Sigmoid colon (tissue), 7 donors: ENCODE results near the gene ARHGEF7. TPM values are rescaled to one million over a fixed set of nuclear protein-coding genes. Genes with fewer than 3 reads are reported as not detected.

Experiments
- DNase-seq: peaks from one replicate; pipeline ENCODE4 v3.0.0-alpha.2; 2019
- H3K27ac ChIP-seq, 4 donors: fragments of 200-600 bp; sonication (generic); one replicate each; pipeline ENCODE4 v1.5.1; 2016 to 2019; ENCODE audit warnings: mild to moderate bottlenecking in 1 of 4
- H3K27me3 ChIP-seq, 3 donors: fragments of 200-600 bp; sonication (generic); one replicate each; pipeline ENCODE4 v1.5.1; 2019; ENCODE audit warnings: mild to moderate bottlenecking in 1 of 3
- H3K36me3 ChIP-seq, 4 donors: fragments of 200-600 bp; sonication (generic); one replicate each; pipeline ENCODE4 v1.5.1; 2016 to 2019
- H3K4me1 ChIP-seq, 4 donors: fragments of 200-600 bp; sonication (generic); one replicate each; pipeline ENCODE4 v1.5.1; 2017 to 2019
- H3K4me3 ChIP-seq, 4 donors: fragments of 200-600 bp; sonication (generic); one replicate each; pipeline ENCODE4 v1.5.1; 2017 to 2019; ENCODE audit warnings: mild to moderate bottlenecking in 2 of 4, moderate library complexity in 1 of 4
- H3K9me3 ChIP-seq, 4 donors: fragments of 200-600 bp in 3 of 4; sonication (generic) in 3 of 4; one replicate each; pipeline versions ENCODE4 v1.5.1 to v1.6.1; 2013 to 2019
- EP300 ChIP-seq, 4 donors: sonication (generic); formaldehyde crosslinking; IDR thresholded peaks; one replicate each; pipeline ENCODE4 v1.6.1; 2017; ENCODE audit warnings: antibody characterized with exemption in 4 of 4
- POLR2A ChIP-seq, 2 donors: fragments of 450-650 bp; IDR thresholded peaks; one replicate each; pipeline ENCODE4 v1.6.1; 2016; ENCODE audit warnings: antibody characterized with exemption in 2 of 2, mild to moderate bottlenecking in 2 of 2, moderate library complexity in 2 of 2
- POLR2AphosphoS5 ChIP-seq, 4 donors: sonication (generic); formaldehyde crosslinking; IDR thresholded peaks; one replicate each; pipeline ENCODE4 v1.6.1; 2017; ENCODE audit warnings: antibody characterized with exemption in 4 of 4
- WGBS, 2 donors: extraction: QIAGEN DNeasy Blood & Tissue Kit; methylation state at CpG; one replicate each; pipeline ENCODE4 v1.1.7; 2013; 5-methylcytosine and 5-hydroxymethylcytosine counted together
- intact Hi-C: fragments of 100-400 bp; cut with DNase I; formaldehyde crosslinking; loops from one replicate; pipeline ENCODE4 v1.15.1; 2023
- polyA plus RNA-seq, 3 donors: library from polyadenylated mRNA; stranded (reverse); fragments of 200-250 nt; gene quantifications; one replicate each; pipeline ENCODE4 v1.2.3, GENCODE V29; 2013
- total RNA-seq, 4 donors: library from RNA; depleted of rRNA; stranded (reverse); fragments of >200 nt; gene quantifications; one replicate each; pipeline ENCODE4 v1.1.0, GENCODE V29; 2016
- TF ChIP-seq, protein P1 (sequence below), 4 experiments: fragments of 450-650 bp in 3 of 4; fragments of 200-600 bp in 1 of 4; IDR thresholded peaks; one replicate each; pipeline ENCODE4 v1.5.1; 2016 to 2019; ENCODE audit warnings: antibody characterized with exemption in 4 of 4, mild to moderate bottlenecking in 3 of 4, moderate library complexity in 2 of 4
- donor health status: healthy with polysubstance abuse.
- donor health status: Bipolar disorder and iron deficiency.
- donor health status: healthy.

ARHGEF7 gene
- total and polyA plus RNA-seq, 7 donors = 8.4 to 79.8 (median 41.0) TPM

DNA sequence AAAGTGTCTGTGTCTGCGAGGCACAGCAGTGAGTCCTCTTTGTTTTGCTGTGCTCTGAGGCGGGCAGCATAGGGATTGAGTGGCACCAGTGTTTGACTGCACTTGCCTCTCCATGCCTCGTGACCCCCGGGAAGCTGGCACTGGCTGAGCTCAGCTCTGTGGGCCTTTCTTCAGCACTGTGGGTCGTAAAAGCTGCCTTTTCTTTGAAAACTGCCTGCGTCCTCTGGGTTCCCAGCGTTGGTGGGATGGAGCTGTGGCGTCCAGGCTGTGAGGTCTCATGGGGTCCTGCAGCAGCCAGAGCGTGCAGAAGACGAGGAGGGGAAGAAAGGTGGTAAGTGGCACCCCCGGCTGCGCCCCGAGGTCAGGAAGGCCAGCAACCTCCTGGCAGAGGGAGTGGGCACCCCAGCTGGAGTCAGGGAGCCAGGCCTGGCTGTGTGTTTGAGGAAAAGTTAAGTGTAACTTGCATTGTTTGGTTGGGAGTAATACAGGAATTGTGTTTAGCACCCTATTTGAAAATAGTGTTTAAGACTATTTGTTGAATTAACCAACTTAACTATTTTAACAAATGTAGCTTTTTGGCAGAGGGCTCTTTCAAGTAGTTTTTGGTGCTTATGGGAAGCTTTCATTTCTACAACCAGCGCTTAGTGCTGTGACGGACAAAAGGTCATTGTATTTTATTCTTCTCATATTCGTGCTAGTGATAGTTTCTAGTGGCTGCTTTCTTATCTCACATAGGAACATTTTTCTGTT is 126.1 kb downstream of the ARHGEF7 start:
- TF ChIP-seq POLR2A (IDR thresholded peaks at IDR 0.05) (no peak), POLR2AphosphoS5 (IDR thresholded peaks at IDR 0.05) (peak in 1 of 4 donors; percentile 8), EP300 (IDR thresholded peaks at IDR 0.05) (no peak)
- TF ChIP-seq, protein P1, sequence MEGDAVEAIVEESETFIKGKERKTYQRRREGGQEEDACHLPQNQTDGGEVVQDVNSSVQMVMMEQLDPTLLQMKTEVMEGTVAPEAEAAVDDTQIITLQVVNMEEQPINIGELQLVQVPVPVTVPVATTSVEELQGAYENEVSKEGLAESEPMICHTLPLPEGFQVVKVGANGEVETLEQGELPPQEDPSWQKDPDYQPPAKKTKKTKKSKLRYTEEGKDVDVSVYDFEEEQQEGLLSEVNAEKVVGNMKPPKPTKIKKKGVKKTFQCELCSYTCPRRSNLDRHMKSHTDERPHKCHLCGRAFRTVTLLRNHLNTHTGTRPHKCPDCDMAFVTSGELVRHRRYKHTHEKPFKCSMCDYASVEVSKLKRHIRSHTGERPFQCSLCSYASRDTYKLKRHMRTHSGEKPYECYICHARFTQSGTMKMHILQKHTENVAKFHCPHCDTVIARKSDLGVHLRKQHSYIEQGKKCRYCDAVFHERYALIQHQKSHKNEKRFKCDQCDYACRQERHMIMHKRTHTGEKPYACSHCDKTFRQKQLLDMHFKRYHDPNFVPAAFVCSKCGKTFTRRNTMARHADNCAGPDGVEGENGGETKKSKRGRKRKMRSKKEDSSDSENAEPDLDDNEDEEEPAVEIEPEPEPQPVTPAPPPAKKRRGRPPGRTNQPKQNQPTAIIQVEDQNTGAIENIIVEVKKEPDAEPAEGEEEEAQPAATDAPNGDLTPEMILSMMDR (IDR thresholded peaks at IDR 0.05) = no peak
- Histone ChIP-seq H3K4me1 (peaks cover 0 to 6% (median 0%) of the 10 kb centered on the region in 4 donors), H3K27me3 (no peaks in the 10 kb centered on the region), H3K27ac (peak overlapping the region in 3 of 4 donors; percentile 25 to 35 (median 27)), H3K36me3 (peaks cover 0 to 22% (median 8%) of the 10 kb centered on the region in 4 donors), H3K4me3 (no peak overlapping the region), H3K9me3 (no peaks in the 10 kb centered on the region)
- WGBS, 2 donors = 91 to 95% methylated on average over 16 of the region's 16 CpGs
- DNase-seq = no peak
- intact Hi-C loops = no loop called here

DNA sequence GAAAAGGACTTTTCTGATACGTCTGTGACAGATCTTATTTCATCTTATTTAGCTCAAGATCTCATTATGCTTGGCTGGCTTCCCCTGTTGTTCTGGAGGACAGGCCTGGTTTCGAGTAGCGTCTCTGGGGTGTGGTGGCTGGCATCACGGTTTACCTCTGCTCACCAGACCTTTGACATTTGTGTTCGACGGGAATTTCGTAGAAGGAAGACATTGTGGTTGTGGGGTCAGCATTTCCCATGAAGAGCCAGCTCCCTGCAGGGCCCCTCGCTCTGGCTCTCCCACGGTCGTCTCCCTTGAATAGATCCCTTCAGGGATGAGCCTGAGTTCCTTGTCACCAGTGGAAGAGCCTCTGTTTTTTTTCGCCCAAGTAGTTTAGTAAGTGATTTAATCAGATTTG is 126.8 kb downstream of the ARHGEF7 start:
- intact Hi-C loops = no loop called here
- Histone ChIP-seq H3K4me1 (peaks cover 0 to 6% (median 0%) of the 10 kb centered on the region in 4 donors), H3K36me3 (peaks cover 0 to 23% (median 8%) of the 10 kb centered on the region in 4 donors), H3K4me3 (no peak overlapping the region), H3K27ac (peak overlapping the region in 2 of 4 donors; percentile 25 to 27), H3K9me3 (no peaks in the 10 kb centered on the region), H3K27me3 (no peaks in the 10 kb centered on the region)
- no peak for DNase-seq
- TF ChIP-seq, protein P1 (IDR thresholded peaks at IDR 0.05) = no peak
- no peak for TF ChIP-seq POLR2AphosphoS5 (IDR thresholded peaks at IDR 0.05)
- TF ChIP-seq EP300 (IDR thresholded peaks at IDR 0.05) = no peak
- no peak for TF ChIP-seq POLR2A (IDR thresholded peaks at IDR 0.05)
- WGBS, 2 donors = 93 to 94% methylated on average over 11 of the region's 11 CpGs

DNA sequence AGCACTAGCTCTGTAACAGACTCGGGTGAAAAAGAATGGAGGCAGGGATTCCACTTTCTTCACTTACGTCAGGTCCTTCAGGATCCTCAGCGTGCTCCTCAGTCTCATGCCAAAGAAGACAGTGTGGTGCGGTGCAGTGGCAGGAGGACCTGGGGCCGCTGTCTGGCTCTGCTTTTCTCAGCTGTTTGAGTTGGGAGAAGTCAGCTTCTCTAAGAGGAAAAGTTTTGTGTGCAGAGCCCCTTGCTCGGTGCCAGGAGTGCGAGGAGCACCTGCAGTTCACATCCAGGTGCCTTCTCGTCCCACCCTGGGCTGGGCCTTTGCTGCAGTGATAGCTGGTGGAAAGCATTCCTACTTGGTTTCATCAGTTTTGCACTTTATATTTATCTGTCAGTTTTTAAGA is 127.5 kb downstream of the ARHGEF7 start:
- no peak for DNase-seq
- peaks cover 0 to 11% (median 6%) of the 10 kb centered on the region in 4 donors for H3K4me1 ChIP-seq
- TF ChIP-seq POLR2A (IDR thresholded peaks at IDR 0.05) = no peak
- WGBS, 2 donors = 97 to 99% methylated on average over 8 of the region's 8 CpGs
- no peaks in the 10 kb centered on the region for H3K27me3 ChIP-seq
- no peak overlapping the region for H3K4me3 ChIP-seq
- intact Hi-C loops = no loop called here
- no peak overlapping the region for H3K27ac ChIP-seq
- no peaks in the 10 kb centered on the region for H3K9me3 ChIP-seq
- peaks cover 0 to 25% (median 8%) of the 10 kb centered on the region in 4 donors for H3K36me3 ChIP-seq

DNA sequence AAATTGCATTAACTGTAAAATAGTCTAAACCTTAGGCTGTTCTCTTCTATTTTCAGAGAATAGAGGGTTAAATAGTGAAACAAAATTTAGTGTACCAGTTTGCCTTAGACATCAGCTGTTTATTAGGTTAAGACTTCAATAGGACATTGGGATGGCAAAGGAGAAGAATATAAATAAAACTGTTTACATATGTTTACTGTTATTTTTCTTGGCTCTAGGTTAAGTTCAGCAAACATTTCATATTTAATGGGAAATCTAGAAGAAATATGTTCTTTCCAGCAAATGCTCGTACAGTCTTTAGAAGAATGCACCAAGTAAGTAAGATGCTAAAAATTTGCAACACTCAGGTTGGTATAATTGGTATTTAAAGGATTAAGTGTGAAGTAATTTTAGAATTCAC is 128.9 kb downstream of the ARHGEF7 start:
- DNase-seq = no peak
- WGBS, 2 donors = 92 to 93% methylated on average over 1 of the region's 1 CpG
- TF ChIP-seq POLR2A (IDR thresholded peaks at IDR 0.05) = no peak
- no peak for TF ChIP-seq EP300 (IDR thresholded peaks at IDR 0.05)
- TF ChIP-seq, protein P1 (IDR thresholded peaks at IDR 0.05) = no peak
- no peak for TF ChIP-seq POLR2AphosphoS5 (IDR thresholded peaks at IDR 0.05)
- Histone ChIP-seq H3K4me3 (no peak overlapping the region), H3K9me3 (no peaks in the 10 kb centered on the region), H3K27me3 (no peaks in the 10 kb centered on the region), H3K27ac (no peak overlapping the region), H3K4me1 (peaks cover 0 to 24% (median 9%) of the 10 kb centered on the region in 4 donors), H3K36me3 (peaks cover 0 to 27% (median 8%) of the 10 kb centered on the region in 4 donors)
- intact Hi-C loops = no loop called here

DNA sequence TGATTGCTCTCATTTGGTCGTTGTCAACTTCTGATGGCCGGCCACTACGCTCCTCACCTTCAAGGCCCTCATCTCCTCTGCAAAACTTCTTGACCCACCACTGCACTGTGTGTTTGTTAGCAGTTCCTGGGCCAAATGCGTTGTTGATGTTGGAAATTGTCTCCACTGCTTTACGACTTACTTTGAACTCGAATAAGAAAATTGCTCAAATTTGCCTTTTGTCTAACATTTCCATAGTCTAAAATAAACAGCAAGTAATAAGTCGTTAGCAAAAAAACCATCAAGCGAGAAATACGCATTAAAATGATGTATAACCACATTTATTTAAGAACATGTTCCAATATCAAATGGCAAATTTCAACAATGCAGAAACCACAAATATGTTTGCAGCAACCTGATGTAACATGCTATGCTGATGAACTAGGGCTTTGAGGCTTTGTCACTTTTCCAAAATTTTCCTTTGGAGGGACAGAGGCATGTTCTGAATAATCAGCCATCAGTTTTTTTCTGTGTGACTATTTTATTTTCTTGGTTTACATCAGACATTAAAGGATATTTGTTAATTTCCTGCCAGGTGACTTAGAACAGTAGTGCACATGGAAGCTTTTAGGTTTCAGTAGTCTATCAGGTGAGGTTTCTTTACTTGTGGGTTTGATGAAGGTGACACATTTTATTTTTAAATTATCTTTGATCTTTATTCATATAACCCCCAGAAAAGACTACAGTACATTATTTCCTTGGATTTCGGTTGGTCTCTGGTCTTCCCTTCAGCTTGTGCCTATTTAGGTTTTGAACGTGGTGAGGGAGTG is 130.7 kb downstream of the ARHGEF7 start:
- H3K9me3 ChIP-seq = no peaks in the 10 kb centered on the region
- no peaks in the 10 kb centered on the region for H3K27me3 ChIP-seq
- H3K27ac ChIP-seq = no peak overlapping the region
- WGBS, 2 donors = 90 to 93% methylated on average over 11 of the region's 11 CpGs
- H3K36me3 ChIP-seq = peaks cover 0 to 27% (median 8%) of the 10 kb centered on the region in 4 donors
- no peak overlapping the region for H3K4me3 ChIP-seq
- TF ChIP-seq EP300 (IDR thresholded peaks at IDR 0.05) = no peak
- intact Hi-C loops = no loop called here
- no peak for DNase-seq
- H3K4me1 ChIP-seq = peaks cover 0 to 22% (median 9%) of the 10 kb centered on the region in 4 donors
